Cardiac fibroblast (primary cell): ENCODE data around the gene CDH16.

ENCODE experiments used
- DNase-seq, 2 donors: peaks; one replicate each; pipeline versions ENCODE4 v3.0.0 to v3.0.0-alpha.2; 2010; ENCODE audit warnings: low read depth in 2 of 2
- H3K4me3 ChIP-seq, 2 donors: replicated peaks in 1 of 2; 1 replicate in 1 of 2; 2 replicates in 1 of 2; pipeline ENCODE4 v1.5.1; 2011; ENCODE audit warnings: low read depth in 2 of 2, low read length in 2 of 2, mild to moderate bottlenecking in 2 of 2, moderate library complexity in 1 of 2
- TF ChIP-seq, protein P1 (sequence below): IDR thresholded peaks from one replicate; pipeline ENCODE4 v1.5.1; 2011; ENCODE audit warnings: low read depth, mild to moderate bottlenecking, low read length, inconsistent platforms

CDH16 gene

GRCh38 chr16:66933776-66934137 is 15.1 kb upstream of the CDH16 start:
- H3K4me3 ChIP-seq, result peak overlapping the region; percentile 98 to 99
- TF ChIP-seq, protein P1, sequence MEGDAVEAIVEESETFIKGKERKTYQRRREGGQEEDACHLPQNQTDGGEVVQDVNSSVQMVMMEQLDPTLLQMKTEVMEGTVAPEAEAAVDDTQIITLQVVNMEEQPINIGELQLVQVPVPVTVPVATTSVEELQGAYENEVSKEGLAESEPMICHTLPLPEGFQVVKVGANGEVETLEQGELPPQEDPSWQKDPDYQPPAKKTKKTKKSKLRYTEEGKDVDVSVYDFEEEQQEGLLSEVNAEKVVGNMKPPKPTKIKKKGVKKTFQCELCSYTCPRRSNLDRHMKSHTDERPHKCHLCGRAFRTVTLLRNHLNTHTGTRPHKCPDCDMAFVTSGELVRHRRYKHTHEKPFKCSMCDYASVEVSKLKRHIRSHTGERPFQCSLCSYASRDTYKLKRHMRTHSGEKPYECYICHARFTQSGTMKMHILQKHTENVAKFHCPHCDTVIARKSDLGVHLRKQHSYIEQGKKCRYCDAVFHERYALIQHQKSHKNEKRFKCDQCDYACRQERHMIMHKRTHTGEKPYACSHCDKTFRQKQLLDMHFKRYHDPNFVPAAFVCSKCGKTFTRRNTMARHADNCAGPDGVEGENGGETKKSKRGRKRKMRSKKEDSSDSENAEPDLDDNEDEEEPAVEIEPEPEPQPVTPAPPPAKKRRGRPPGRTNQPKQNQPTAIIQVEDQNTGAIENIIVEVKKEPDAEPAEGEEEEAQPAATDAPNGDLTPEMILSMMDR, result no peak
- peak in 1 of 2 donors; percentile 35 for DNase-seq

GRCh38 chr16:66932076-66932475 is 13.4 kb upstream of the CDH16 start:
- no peak for DNase-seq

GRCh38 chr16:66931665-66932064 is 13.0 kb upstream of the CDH16 start:
- no peak for DNase-seq
- TF ChIP-seq, protein P1, result no peak
- H3K4me3 ChIP-seq, result no peak overlapping the region

More at GRCh38 chr16:66932076-66932475, 13.4 kb upstream of the CDH16 start:
- no peak overlapping the region for H3K4me3 ChIP-seq
- TF ChIP-seq, protein P1, result no peak

- no peak overlapping the region for H3K4me3 ChIP-seq
- TF ChIP-seq, protein P1, result no peak
- peak; percentile 54 to 81 for DNase-seq
Observed at GRCh38 chr16:66930189-66930588, 11.5 kb upstream of the CDH16 start.

DNA sequence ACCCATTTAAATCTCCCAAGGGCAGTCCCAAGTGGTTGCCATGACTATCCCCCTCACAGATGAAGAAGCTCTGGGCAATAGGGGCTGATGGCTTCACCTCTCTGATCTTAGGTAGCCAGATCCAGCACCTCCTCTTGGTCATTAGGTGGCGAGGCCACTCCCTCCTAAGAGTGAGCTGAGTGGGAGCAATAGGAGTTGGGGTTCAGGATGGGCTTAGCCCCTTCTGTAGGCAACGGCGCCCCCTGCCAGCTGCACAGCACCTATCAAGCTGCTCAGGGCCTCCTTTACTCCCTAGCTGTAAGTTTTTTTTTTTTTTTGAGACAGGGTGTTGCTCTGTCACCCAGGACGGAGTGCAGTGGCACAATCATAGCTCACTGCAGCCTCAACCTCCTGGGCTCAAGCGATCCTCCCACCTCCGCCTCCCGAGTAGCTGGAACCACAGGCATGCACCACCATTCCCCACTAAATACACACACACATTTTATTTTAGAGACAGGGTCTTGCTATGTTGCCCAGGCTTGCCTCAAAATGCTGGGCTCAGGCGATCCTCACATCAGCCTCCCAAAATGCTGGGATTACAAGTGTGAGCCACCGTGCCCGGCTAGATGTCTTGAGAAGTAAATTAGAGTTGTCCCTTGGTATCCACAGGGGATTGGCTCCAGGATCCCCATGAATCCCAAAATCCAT is 10.2 kb upstream of the CDH16 start:
- no peak overlapping the region for H3K4me3 ChIP-seq
- peak; percentile 43 to 46 for DNase-seq
- TF ChIP-seq, protein P1, result peak; percentile 56

DNA sequence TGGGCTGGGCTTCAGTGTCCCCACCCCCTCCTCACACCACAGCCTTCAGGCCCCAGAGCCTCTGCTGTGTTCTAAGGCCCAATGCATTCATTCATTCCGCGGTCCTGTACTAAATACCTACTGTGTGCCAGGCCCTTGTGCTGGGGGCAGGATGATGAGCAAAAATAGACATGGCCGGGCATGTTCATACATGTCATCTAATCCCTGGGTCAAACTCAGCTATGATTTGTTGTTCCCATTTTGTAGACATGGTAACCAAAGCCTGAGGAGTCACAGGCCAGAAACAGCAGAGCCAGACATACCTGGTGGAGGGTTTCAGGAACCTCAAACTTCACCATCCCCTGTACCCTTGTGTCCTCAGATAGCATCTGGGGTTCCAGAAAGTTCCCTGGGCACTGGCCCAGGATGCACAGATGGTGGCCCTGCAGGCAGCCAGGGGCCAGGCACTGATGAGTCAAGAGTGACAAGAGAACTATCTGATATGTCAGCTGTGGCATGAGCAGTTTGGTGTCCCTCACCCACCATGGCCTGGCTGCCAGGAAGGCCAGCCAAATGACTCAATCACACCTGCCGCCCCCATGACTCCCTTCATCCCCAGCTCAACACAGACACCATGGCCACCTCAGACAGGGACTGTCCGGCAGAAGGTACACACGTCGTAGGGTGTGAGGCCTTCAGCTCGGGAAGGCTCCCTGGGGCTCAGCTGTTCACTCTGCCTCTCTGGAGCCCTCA is 9.4 kb upstream of the CDH16 start:
- TF ChIP-seq, protein P1, result no peak
- DNase-seq, result peak in 1 of 2 donors; percentile 31
- H3K4me3 ChIP-seq, result no peak overlapping the region
